ENCODE data around the gene UCP2.
"Not testable (repeated sequence)": the region's sequence is repeated elsewhere in the genome, so short reads cannot be mapped to it uniquely, and the experiment has no call there.

The UCP2 gene

GRCh38 chr11:73995731-73996130, 13.1 kb upstream of the UCP2 start:
- no peak for DNase-seq (ENCODE audit: low read depth)

GRCh38 chr11:73995247-73995646, 12.6 kb upstream of the UCP2 start:
- no peak for DNase-seq (ENCODE audit: low read depth)

GRCh38 chr11:73991471-73992006, 8.9 kb upstream of the UCP2 start:
- no peak for DNase-seq (ENCODE audit: low read depth)

- DNase-seq (ENCODE audit: low read depth) = no peak
Observed at GRCh38 chr11:73990730-73991129, 8.1 kb upstream of the UCP2 start.

GRCh38 chr11:73989156-73989555, 6.5 kb upstream of the UCP2 start:
- no peak for DNase-seq (ENCODE audit: low read depth)

- no peak for DNase-seq (ENCODE audit: low read depth)
Observed at GRCh38 chr11:73988227-73988626, 5.6 kb upstream of the UCP2 start.

- DNase-seq (ENCODE audit: low read depth) = not testable (repeated sequence)
Observed at GRCh38 chr11:73985661-73986060, 3.0 kb upstream of the UCP2 start.

GRCh38 chr11:73983741-73984538, 1.3 kb upstream of the UCP2 start:
- DNase-seq (ENCODE audit: low read depth) = no peak

GRCh38 chr11:73982990-73983740, 522 bp upstream of the UCP2 start:
- DNase-seq (ENCODE audit: low read depth) = peak; percentile 87

- no peak for DNase-seq (ENCODE audit: low read depth)
Observed at GRCh38 chr11:73981051-73981805, 1.4 kb downstream of the UCP2 start.

GRCh38 chr11:73980001-73980961, 2.4 kb downstream of the UCP2 start:
- DNase-seq (ENCODE audit: low read depth) = peak; percentile 67

GRCh38 chr11:73978576-73979086, 4.0 kb downstream of the UCP2 start:
- DNase-seq (ENCODE audit: low read depth) = no peak

GRCh38 chr11:73977856-73978519, 4.7 kb downstream of the UCP2 start:
- no peak for DNase-seq (ENCODE audit: low read depth)

- DNase-seq (ENCODE audit: low read depth) = no peak
Observed at GRCh38 chr11:73976451-73977151, 6.0 kb downstream of the UCP2 start.

GRCh38 chr11:73975479-73975757, 7.2 kb downstream of the UCP2 start:
- DNase-seq (ENCODE audit: low read depth) = no peak

- no peak for DNase-seq (ENCODE audit: low read depth)
Observed at GRCh38 chr11:73974604-73975478, 7.8 kb downstream of the UCP2 start.

- no peak for DNase-seq (ENCODE audit: low read depth)
Observed at GRCh38 chr11:73972620-73973449, 9.8 kb downstream of the UCP2 start.

- DNase-seq (ENCODE audit: low read depth) = no peak
Observed at GRCh38 chr11:73972187-73972586, 10.5 kb downstream of the UCP2 start.
